Neural cell (in vitro differentiated cells): ENCODE data around the gene SLFN14. TPM values are rescaled to one million over a fixed set of nuclear protein-coding genes. Genes with fewer than 3 reads are reported as not detected.

Experiments used
- H2AFZ ChIP-seq: fragments of 200-600, 300-800 bp; sonication (generic), shearing (Covaris generic); 2 replicates; pipeline ENCODE4 v1.6.0; 2014; ENCODE audit warnings: low read depth, mild to moderate bottlenecking, antibody characterized with exemption, low read length, moderate library complexity
- H3F3A ChIP-seq: fragments of 200-600 bp; shearing (Covaris generic); 2 replicates; pipeline ENCODE4 v1.6.1; 2016; ENCODE audit warnings: mild to moderate bottlenecking, moderate library complexity, mixed read lengths, antibody characterized with exemption, low read length; ENCODE audit not compliant: insufficient read depth, poor library complexity, severe bottlenecking
- H3K27ac ChIP-seq: fragments of 200-600, 300-800 bp; sonication (generic), shearing (Covaris generic); 2 replicates; pipeline ENCODE4 v1.5.1; 2014; ENCODE audit warnings: mild to moderate bottlenecking, low read length, moderate library complexity
- H3K27me3 ChIP-seq: fragments of 300-800, 200-600 bp; sonication (generic), shearing (Covaris generic); 2 replicates; pipeline ENCODE4 v1.6.0; 2014; ENCODE audit warnings: mild to moderate bottlenecking, low read depth, low read length, moderate library complexity; ENCODE audit not compliant: insufficient read depth
- H3K36me3 ChIP-seq: fragments of 300-800, 200-600 bp; sonication (generic), shearing (Covaris generic); 2 replicates; pipeline ENCODE4 v1.5.1; 2014; ENCODE audit warnings: mild to moderate bottlenecking, antibody characterized with exemption, low read length, moderate library complexity; ENCODE audit not compliant: insufficient read depth
- H3K4me2 ChIP-seq: fragments of 300-800, 200-600 bp; sonication (generic), shearing (Covaris generic); 2 replicates; pipeline ENCODE4 v1.6.0; 2014; ENCODE audit warnings: mild to moderate bottlenecking, low read length
- H3K4me3 ChIP-seq: fragments of 300-800, 200-600 bp; sonication (generic), shearing (Covaris generic); 2 replicates; pipeline ENCODE4 v1.5.1; 2014; ENCODE audit warnings: mild to moderate bottlenecking, low read length, moderate library complexity
- H3K79me2 ChIP-seq: fragments of 200-600 bp; shearing (Covaris generic); replicated peaks from 2 replicates; pipeline ENCODE4 v1.6.0; 2014; ENCODE audit warnings: mild to moderate bottlenecking, low read length, moderate library complexity; ENCODE audit not compliant: insufficient read depth
- H3K9ac ChIP-seq: fragments of 300-800, 200-600 bp; sonication (generic), shearing (Covaris generic); 2 replicates; pipeline ENCODE4 v1.6.1; 2016; ENCODE audit warnings: mild to moderate bottlenecking, low read length, mixed read lengths
- H3K9me2 ChIP-seq: fragments of 200-600 bp; shearing (Covaris generic); 2 replicates; pipeline ENCODE4 v1.6.1; 2016; ENCODE audit warnings: mild to moderate bottlenecking, low read length, mixed read lengths; ENCODE audit not compliant: insufficient read depth
- H3K9me3 ChIP-seq: fragments of 200-600, 300-800 bp; sonication (generic), shearing (Covaris generic); 2 replicates; pipeline ENCODE4 v1.6.1; 2016; ENCODE audit warnings: mild to moderate bottlenecking, mixed run types, low read length, moderate library complexity, mixed read lengths
- H4K20me1 ChIP-seq: fragments of 200-600 bp; shearing (Covaris generic); 2 replicates; pipeline ENCODE4 v1.6.1; 2016; ENCODE audit warnings: mild to moderate bottlenecking, mixed run types; ENCODE audit not compliant: insufficient read depth
- CTCF ChIP-seq: fragments of 450-650 bp; IDR thresholded peaks from 2 replicates; pipeline ENCODE4 v1.5.1; 2014; ENCODE audit warnings: antibody characterized with exemption, mild to moderate bottlenecking, moderate library complexity; ENCODE audit not compliant: poor library complexity, severe bottlenecking
- EP300 ChIP-seq: fragments of 450-650 bp; conservative IDR thresholded peaks from 2 replicates; pipeline ENCODE4 v1.6.1; 2014; ENCODE audit warnings: antibody characterized with exemption, mild to moderate bottlenecking, moderate library complexity; ENCODE audit not compliant: poor library complexity, severe bottlenecking
- EZH2 ChIP-seq: fragments of 200-600, 300-800 bp; shearing (Covaris generic), sonication (generic); IDR thresholded peaks from 2 replicates; pipeline ENCODE4 v1.6.1; 2014; ENCODE audit warnings: antibody characterized with exemption, low read length, borderline replicate concordance, mild to moderate bottlenecking; ENCODE audit not compliant: insufficient read depth, poor library complexity, severe bottlenecking
- MXI1 ChIP-seq: fragments of 450-650 bp; conservative IDR thresholded peaks from 2 replicates; pipeline ENCODE4 v1.6.1; 2014; ENCODE audit warnings: antibody characterized with exemption, mild to moderate bottlenecking; ENCODE audit not compliant: poor library complexity, severe bottlenecking
- POLR2AphosphoS5 ChIP-seq: IDR thresholded peaks from 2 replicates; pipeline ENCODE4 v1.6.1; 2012
- RAD21 ChIP-seq: fragments of 450-650 bp; conservative IDR thresholded peaks from 2 replicates; pipeline ENCODE4 v1.6.1; 2014; ENCODE audit warnings: antibody characterized with exemption, mild to moderate bottlenecking, moderate library complexity
- REST ChIP-seq: IDR thresholded peaks from 2 replicates; pipeline ENCODE4 v1.6.1; 2012; ENCODE audit warnings: borderline replicate concordance
- SMC3 ChIP-seq: fragments of 450-650 bp; conservative IDR thresholded peaks from 2 replicates; pipeline ENCODE4 v1.6.1; 2014; ENCODE audit warnings: antibody characterized with exemption, mild to moderate bottlenecking, moderate library complexity; ENCODE audit not compliant: poor library complexity
- TAF1 ChIP-seq: IDR thresholded peaks from 2 replicates; pipeline ENCODE4 v1.6.1; 2012; ENCODE audit warnings: low read depth
- polyA plus RNA-seq: library from polyadenylated mRNA; depleted of rRNA; stranded (reverse); fragments of >200 nt; gene quantifications from 2 replicates; pipeline ENCODE4 v1.2.3, GENCODE V29; 2014

Gene SLFN14
- polyA plus RNA-seq, 1 donor from 2014 or later, result not detected

- no peaks in the 10 kb centered on the region for H3K9me2 ChIP-seq
- peak within 1 kb of the TSS; percentile 97 for H3K4me2 ChIP-seq
- H3K4me3 ChIP-seq, result peak within 1 kb of the TSS; percentile 86
- no peaks in the 10 kb centered on the region for H3K9me3 ChIP-seq
- no peaks in the 10 kb centered on the region for H3K27me3 ChIP-seq
- peak within 1 kb of the TSS; percentile 98 for H3K27ac ChIP-seq
- peak within 1 kb of the TSS; percentile 96 for H3K9ac ChIP-seq
- no peaks in the 10 kb centered on the region for H3K79me2 ChIP-seq
- peak; percentile 37 for TF ChIP-seq CTCF
- peak; percentile 75 for TF ChIP-seq REST
- TF ChIP-seq TAF1, result peak; percentile 78
- TF ChIP-seq EP300, result peak; percentile 47
- TF ChIP-seq RAD21, result peak; percentile 22
- no peak for TF ChIP-seq EZH2
- TF ChIP-seq POLR2AphosphoS5, result peak; percentile 90
- TF ChIP-seq SMC3, result no peak
- peak; percentile 89 for TF ChIP-seq MXI1
- no peaks in the 10 kb centered on the region for H3K36me3 ChIP-seq
- no peaks in the 10 kb centered on the region for H4K20me1 ChIP-seq
- H3F3A ChIP-seq, result no peaks in the 10 kb centered on the region
- H2AFZ ChIP-seq, result peak within 1 kb of the TSS; percentile 98
Observed at GRCh38 chr17:35578197-35578928, 17.7 kb upstream of the SLFN14 start, which contains the start of gene PEX12. TSS of gene PEX12 (minus strand) at chr17:35578571. CDS start at chr17:35578021, 550 bp downstream.

GRCh38 chr17:35577830-35578196, 17.2 kb upstream of the SLFN14 start:
- H3K27me3 ChIP-seq, result no peaks in the 10 kb centered on the region
- no peaks in the 10 kb centered on the region for H3K36me3 ChIP-seq
- H3K9me3 ChIP-seq, result no peaks in the 10 kb centered on the region
- H3K4me3 ChIP-seq, result peak overlapping the region; percentile 86
- peak overlapping the region; percentile 97 for H3K4me2 ChIP-seq
- H3K9me2 ChIP-seq, result no peaks in the 10 kb centered on the region
- no peaks in the 10 kb centered on the region for H3F3A ChIP-seq
- H3K79me2 ChIP-seq, result no peaks in the 10 kb centered on the region
- H2AFZ ChIP-seq, result peak overlapping the region; percentile 42
- peak overlapping the region; percentile 96 for H3K9ac ChIP-seq
- TF ChIP-seq TAF1 (no peak), REST (no peak), EP300 (no peak)
- H3K27ac ChIP-seq, result peak overlapping the region; percentile 98
- no peaks in the 10 kb centered on the region for H4K20me1 ChIP-seq
